BJ (cell line): Measurements from ENCODE around the gene NF2. TPM values are rescaled to one million over a fixed set of nuclear protein-coding genes. Genes with fewer than 3 reads are reported as not detected.

Experiments used
- CTCF ChIA-PET: fragments of 350-600 bp; formaldehyde crosslinking; extraction: SDS; loops from one replicate; lab custom pipeline; 2021; ENCODE audit warnings: antibody characterized with exemption, inconsistent platforms; lab: Yijun Ruan, JAX
- POLR2A ChIA-PET: fragments of 300-600 bp; sonication (Branson Sonifier 250); formaldehyde crosslinking; extraction: SDS; loops from one replicate; lab custom pipeline; 2021; ENCODE audit warnings: antibody characterized with exemption; lab: Charles Lee
- DNase-seq: peaks from one replicate; pipeline ENCODE4 v3.0.0-alpha.2; 2011; ENCODE audit warnings: low read depth
- H3K27me3 ChIP-seq: 2 replicates; pipeline ENCODE4 v1.6.0; 2011; ENCODE audit warnings: low read length; ENCODE audit not compliant: control insufficient read depth, insufficient read depth
- H3K36me3 ChIP-seq: 2 replicates; pipeline ENCODE4 v1.5.1; 2011; ENCODE audit warnings: low read length; ENCODE audit not compliant: control insufficient read depth, insufficient read depth
- H3K4me3 ChIP-seq: 2 replicates; pipeline ENCODE4 v1.5.1; 2011; ENCODE audit warnings: low read depth, mild to moderate bottlenecking, control low read depth, low read length
- polyA plus RNA-seq: library from polyadenylated mRNA; depleted of rRNA; stranded (reverse); fragments of >200 nt; gene quantifications from 2 replicates; pipeline ENCODE4 v1.2.3, GENCODE V29; 2011
- TF ChIP-seq, protein P1 (sequence below): IDR thresholded peaks from 2 replicates; pipeline ENCODE4 v1.5.1; 2011; ENCODE audit warnings: low read depth, mild to moderate bottlenecking, control low read depth, inconsistent platforms, low read length, moderate library complexity; ENCODE audit not compliant: insufficient read depth

The NF2 gene
- polyA plus RNA-seq, 1 experiment, result 36.0 TPM

DNA sequence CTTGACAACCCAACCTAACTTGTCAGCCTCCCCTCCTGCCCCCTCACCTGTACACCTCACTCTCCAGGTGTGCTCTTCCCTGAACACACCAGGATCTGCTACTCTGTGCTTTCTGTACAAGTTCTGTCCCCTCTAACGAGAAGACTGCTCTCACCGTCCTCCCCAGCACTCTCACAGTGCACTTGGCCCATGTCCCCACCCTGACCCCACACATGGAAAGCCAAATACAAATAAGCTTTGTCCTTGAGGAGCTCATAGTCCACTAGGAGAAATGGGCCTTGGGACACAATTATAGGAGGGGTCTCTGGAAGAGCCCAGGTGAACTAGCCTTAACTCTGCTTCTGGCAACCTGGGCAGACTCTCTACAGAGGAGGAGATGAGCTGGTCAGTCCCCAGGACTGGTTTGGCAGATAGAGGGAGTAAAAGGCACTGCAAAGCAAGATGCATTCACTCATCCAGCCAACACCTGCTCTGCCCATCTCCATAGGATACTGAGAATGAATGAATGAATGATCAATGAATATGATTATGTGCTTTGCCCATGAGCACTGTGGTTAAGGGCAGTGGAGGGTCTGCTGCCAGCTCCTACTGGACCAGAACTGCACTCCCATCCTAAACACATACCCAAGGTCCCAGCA, 32.4 kb upstream of the NF2 start:
- Histone ChIP-seq H3K36me3 (peaks cover 9% of the 10 kb centered on the region), H3K4me3 (no peak overlapping the region), H3K27me3 (no peaks in the 10 kb centered on the region)
- TF ChIP-seq, protein P1, sequence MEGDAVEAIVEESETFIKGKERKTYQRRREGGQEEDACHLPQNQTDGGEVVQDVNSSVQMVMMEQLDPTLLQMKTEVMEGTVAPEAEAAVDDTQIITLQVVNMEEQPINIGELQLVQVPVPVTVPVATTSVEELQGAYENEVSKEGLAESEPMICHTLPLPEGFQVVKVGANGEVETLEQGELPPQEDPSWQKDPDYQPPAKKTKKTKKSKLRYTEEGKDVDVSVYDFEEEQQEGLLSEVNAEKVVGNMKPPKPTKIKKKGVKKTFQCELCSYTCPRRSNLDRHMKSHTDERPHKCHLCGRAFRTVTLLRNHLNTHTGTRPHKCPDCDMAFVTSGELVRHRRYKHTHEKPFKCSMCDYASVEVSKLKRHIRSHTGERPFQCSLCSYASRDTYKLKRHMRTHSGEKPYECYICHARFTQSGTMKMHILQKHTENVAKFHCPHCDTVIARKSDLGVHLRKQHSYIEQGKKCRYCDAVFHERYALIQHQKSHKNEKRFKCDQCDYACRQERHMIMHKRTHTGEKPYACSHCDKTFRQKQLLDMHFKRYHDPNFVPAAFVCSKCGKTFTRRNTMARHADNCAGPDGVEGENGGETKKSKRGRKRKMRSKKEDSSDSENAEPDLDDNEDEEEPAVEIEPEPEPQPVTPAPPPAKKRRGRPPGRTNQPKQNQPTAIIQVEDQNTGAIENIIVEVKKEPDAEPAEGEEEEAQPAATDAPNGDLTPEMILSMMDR, result no peak
- ChIA-PET POLR2A (no interaction called here), CTCF (interaction anchor here (0.6 kb wide), 2 partner anchors 41 to 532 kb away, joined by 3 to 4 read pairs; no protein-coding TSS in a partner anchor)
- DNase-seq, result no peak

DNA sequence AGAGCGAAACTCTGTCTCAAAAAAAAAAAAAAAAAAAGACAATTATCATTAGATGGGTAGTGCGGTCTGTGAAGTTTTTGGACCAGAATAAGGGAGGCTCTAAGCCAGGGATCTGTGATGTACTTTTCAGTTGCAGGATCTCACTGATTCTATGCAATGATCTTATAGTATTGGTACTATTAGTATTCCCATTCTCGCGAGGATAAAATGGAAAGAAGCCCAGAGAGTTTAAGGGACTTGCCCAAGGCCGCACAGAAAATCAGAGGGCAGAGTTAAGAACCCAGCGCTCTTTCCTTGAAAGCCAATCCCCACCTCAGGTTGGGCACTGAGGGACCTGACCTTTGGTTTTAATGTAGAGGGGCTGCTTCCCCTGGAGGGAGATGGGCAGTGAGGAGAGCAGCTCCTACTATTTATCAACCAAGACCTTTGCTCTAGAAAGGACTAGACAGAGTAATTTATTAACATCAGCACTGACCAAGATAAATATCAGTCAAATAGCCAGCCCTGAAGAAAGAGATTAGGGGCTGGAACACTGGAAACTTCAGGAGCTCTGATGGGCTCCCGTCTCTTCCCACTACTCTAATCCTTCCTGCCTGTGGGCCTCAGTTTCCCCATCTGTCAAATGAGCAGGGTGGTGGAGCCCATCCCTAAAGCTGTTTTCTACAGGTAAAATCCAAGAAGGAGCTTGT, 28.5 kb upstream of the NF2 start:
- no peak for DNase-seq
- POLR2A ChIA-PET, result no interaction called here
- TF ChIP-seq, protein P1, result no peak
- Histone ChIP-seq H3K4me3 (no peak overlapping the region), H3K36me3 (peaks cover 3% of the 10 kb centered on the region; the same call in 1 of the 2 replicates), H3K27me3 (no peaks in the 10 kb centered on the region)
- CTCF ChIA-PET, result no interaction called here

DNA sequence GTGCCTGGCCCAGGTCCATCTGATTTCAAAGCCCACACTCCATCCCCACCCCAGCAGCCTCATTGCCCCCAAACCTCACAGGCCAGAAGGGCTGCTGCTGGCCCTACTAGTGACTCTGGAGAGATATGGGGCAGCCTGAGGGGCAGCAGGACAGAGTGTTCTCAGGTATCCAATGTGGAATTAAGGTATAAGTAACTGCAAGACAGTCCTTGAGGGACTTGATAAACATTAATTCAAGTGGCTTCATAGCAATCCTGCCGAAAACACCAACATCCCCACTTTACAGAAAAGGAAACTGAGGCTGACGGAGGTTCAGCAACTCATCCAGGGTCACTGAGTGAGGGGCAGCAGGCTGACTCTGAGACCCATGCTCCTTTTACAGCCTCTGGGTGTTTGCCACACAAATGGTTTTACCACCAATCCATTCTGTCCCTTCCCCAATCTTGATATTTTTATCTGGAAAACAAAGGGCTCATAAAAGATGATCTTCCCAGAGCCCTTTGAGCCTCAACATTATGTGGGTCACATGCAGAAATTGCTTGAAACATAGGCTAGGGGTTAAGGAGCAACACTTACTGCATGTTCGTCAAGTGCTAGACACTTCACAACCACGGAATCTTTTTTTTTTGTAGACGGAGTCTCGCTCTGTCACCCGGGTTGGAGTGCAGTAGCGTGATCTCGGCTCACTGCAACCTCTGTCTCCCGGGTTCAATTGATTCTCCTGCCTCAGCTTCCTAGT, 24.8 kb upstream of the NF2 start:
- no peak for DNase-seq
- POLR2A ChIA-PET, result no interaction called here
- no peaks in the 10 kb centered on the region for H3K27me3 ChIP-seq
- CTCF ChIA-PET, result no interaction called here
- H3K36me3 ChIP-seq, result no peaks in the 10 kb centered on the region
- no peak overlapping the region for H3K4me3 ChIP-seq
- TF ChIP-seq, protein P1, result no peak

DNA sequence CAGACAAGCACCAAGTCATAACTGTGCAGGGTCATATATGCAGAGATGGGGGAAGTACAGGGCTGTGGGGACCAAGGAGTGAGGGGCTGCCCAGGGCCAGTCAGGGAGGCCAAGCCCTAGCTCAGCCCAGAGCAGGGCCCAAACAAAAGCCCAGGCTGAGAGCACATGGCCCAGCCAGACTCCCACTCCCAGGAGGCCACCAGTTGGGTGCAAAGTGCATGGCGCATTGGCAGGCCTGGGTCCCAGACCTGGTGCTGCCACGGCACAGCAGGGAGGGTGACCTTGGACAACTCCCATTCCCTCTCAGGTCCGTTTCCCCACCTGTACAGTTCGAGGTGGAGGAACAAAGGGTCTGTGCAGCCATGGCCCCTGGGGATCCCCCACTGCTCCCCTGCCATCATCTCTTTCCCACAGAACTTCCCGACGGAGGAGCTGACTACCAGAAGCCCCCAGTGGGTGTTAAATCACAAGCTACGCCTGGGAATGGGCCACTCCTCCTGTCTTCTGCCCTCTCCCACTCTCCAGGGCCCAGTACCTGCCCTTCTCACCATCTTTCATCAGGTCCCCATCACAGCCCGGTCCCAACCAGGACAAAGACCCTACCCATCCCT, 23.1 kb upstream of the NF2 start:
- CTCF ChIA-PET, result interaction anchor here (1.0 to 1.3 kb wide), 2 partner anchors 9 to 26 kb away, joined by 3 read pairs; partner anchors contain the start of gene THOC5
- peak overlapping the region; percentile 73 for H3K4me3 ChIP-seq
- no peak for DNase-seq
- H3K36me3 ChIP-seq, result no peaks in the 10 kb centered on the region
- POLR2A ChIA-PET, result no interaction called here
- TF ChIP-seq, protein P1, result no peak
- no peaks in the 10 kb centered on the region for H3K27me3 ChIP-seq
